Measurements from ENCODE around the gene PRKCB.
"Not testable (repeated sequence)": the region's sequence is repeated elsewhere in the genome, so short reads cannot be mapped to it uniquely, and the experiment has no call there.

The PRKCB gene

GRCh38 chr16:24152048-24152447 lies 316.3 kb downstream of the PRKCB start:
- H3K9me3 Mint-ChIP-seq; H3K4me1 Mint-ChIP-seq (ENCODE audit: low read depth); H3K27ac Mint-ChIP-seq; H3K4me3 Mint-ChIP-seq; intact Hi-C loops (cut with micrococcal nuclease); H3K27me3 Mint-ChIP-seq: not testable (repeated sequence)
- H3K36me3 Mint-ChIP-seq (ENCODE audit: low read depth): peaks cover 29% of the 10 kb centered on the region

DNA sequence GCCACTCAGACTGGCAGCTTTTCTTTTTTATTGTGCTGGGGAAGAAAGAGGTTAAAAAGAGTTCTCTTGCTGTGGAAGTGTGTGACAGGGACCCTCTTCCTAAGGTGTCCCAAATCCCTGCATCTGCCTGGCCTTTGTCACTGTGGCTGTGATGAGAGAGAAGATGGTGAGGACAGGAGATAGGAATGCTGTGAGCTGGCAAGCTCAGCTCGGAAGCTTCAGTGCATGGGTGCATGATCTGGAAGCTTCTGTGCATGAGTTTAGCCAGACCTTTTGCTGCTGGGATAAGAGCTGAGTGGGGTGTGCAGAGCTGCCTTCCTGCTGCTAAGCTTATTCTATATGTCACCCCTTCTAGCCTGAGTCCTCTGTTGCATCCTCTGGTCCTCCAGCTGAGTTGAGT lies 317.0 kb downstream of the PRKCB start:
- H3K4me1 Mint-ChIP-seq (ENCODE audit: low read depth): peaks cover 5% of the 10 kb centered on the region
- H3K4me3 Mint-ChIP-seq: no peak overlapping the region
- no peak overlapping the region for H3K27ac Mint-ChIP-seq
- H3K27me3 Mint-ChIP-seq: no peaks in the 10 kb centered on the region
- peaks cover 36% of the 10 kb centered on the region for H3K36me3 Mint-ChIP-seq (ENCODE audit: low read depth)
- intact Hi-C loops (cut with micrococcal nuclease): no loop called here
- H3K9me3 Mint-ChIP-seq: no peaks in the 10 kb centered on the region

- Mint-ChIP-seq H3K36me3 (ENCODE audit: low read depth) (peaks cover 50% of the 10 kb centered on the region), H3K27ac (no peak overlapping the region), H3K4me1 (ENCODE audit: low read depth) (no peaks in the 10 kb centered on the region), H3K9me3 (no peaks in the 10 kb centered on the region), H3K4me3 (no peak overlapping the region), H3K27me3 (no peaks in the 10 kb centered on the region)
- intact Hi-C loops (cut with micrococcal nuclease): no loop called here
These were observed 321.0 kb downstream of the PRKCB start for GRCh38 chr16:24156777-24157176.

DNA sequence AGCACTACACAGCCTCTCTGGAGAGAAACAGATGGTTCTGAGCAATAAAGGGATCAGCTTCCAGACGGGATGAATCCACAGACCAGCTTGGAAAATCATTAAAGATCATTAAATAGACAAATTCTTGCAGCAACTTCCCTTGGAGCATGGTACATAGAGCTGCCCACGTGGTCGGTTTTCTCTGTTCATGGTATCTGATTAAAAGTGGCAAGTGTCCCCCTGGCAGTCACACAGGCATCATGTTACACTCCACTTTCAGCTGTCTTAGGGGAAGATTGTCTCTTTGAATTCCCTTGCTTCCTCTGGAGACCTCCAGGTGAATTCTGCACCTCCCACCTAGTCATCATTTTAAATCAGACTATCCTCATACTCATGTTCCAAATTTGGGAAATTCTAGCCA lies 328.2 kb downstream of the PRKCB start:
- intact Hi-C loops (cut with micrococcal nuclease): no loop called here
- Mint-ChIP-seq H3K27me3 (no peaks in the 10 kb centered on the region), H3K4me3 (no peak overlapping the region), H3K9me3 (no peaks in the 10 kb centered on the region), H3K27ac (no peak overlapping the region), H3K36me3 (ENCODE audit: low read depth) (peaks cover 26% of the 10 kb centered on the region), H3K4me1 (ENCODE audit: low read depth) (no peaks in the 10 kb centered on the region)

DNA sequence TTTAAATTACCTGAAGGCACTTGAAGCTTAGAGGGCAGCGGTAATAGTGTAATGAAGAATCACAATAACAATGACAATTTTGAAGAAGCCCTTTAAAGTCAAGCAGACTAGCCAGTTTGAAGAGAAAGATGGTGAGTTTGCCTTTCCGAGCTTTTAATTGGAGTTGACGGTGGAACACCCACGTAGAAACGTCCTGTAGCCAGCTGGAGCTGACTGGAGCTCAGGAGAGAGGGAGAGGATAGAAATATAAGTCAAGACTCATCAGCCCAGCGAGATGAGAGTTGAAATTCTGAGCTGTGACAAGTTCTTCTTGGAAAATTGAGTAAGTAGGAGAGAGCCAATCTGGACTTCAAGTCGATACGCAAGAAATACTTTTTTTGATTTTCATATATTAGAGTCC lies 328.6 kb downstream of the PRKCB start:
- H3K4me3 Mint-ChIP-seq: no peak overlapping the region
- intact Hi-C loops (cut with micrococcal nuclease): no loop called here
- peaks cover 31% of the 10 kb centered on the region for H3K36me3 Mint-ChIP-seq (ENCODE audit: low read depth)
- no peaks in the 10 kb centered on the region for H3K27me3 Mint-ChIP-seq
- no peak overlapping the region for H3K27ac Mint-ChIP-seq
- H3K4me1 Mint-ChIP-seq (ENCODE audit: low read depth): no peaks in the 10 kb centered on the region
- no peaks in the 10 kb centered on the region for H3K9me3 Mint-ChIP-seq

DNA sequence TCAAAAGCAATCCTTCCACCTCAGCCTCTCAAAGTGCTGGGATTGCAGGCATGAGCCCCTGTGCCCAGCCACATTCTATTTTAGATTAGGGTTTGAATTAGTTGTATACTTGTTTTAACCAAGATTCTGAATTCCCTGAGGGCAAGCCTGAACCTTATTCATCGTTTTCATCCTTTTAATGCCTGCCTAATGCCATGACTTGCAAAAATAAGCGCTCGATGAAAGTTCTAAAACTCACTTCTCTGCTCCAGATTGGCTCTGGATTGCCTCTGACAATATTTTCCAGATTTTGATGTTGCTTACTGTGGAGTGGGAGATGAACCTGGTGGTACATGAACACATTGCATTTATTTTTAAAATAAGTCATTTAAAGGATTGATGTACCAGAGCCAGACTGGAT lies 329.5 kb downstream of the PRKCB start:
- Mint-ChIP-seq H3K27me3 (no peaks in the 10 kb centered on the region), H3K4me1 (ENCODE audit: low read depth) (no peaks in the 10 kb centered on the region), H3K9me3 (no peaks in the 10 kb centered on the region), H3K36me3 (ENCODE audit: low read depth) (peaks cover 28% of the 10 kb centered on the region), H3K4me3 (no peak overlapping the region), H3K27ac (no peak overlapping the region)
- intact Hi-C loops (cut with micrococcal nuclease): no loop called here

DNA sequence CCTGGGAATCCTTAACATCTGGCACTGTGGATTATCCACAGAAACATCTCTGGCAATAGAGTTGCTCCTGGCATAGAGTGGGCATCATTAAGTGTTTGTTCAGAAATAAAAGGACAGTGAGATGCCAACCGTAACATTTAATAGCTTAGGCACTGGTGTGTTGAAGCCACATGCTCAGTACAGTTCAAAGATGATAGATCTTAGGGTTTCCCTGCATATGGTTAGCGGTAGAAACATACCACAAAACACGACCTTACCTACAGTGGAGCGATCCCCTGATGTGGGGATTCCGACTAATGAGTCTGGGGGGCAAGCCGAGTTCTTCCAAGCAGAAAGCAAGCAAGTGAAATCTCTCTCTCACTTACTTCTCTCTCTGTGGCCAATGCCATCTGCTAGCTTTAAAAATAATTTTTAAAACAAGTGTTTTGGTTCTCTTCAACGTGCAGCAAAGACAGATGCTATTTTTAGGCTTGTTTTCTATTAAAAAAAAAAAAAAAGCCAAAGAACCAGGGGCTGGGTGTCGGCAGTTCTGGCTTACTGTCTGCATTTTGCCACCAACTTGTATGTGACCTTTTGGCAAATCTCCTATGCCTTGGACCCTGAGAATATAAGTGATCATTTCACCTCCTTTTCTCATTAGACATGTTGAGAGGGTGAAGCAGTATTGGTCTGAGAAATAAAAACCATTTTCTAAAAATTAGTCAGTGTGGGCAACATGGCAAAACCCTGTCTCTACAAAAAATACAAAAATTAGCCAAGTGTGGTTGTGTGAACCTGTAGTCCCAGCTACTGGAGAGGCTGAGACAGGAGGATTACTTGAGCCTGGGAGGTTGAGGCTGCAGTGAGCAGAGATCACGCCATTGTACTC lies 331.1 kb downstream of the PRKCB start:
- Mint-ChIP-seq H3K36me3 (ENCODE audit: low read depth) (peaks cover 25% of the 10 kb centered on the region), H3K27me3 (no peaks in the 10 kb centered on the region), H3K27ac (no peak overlapping the region), H3K4me3 (no peak overlapping the region), H3K9me3 (no peaks in the 10 kb centered on the region), H3K4me1 (ENCODE audit: low read depth) (no peaks in the 10 kb centered on the region)
- intact Hi-C loops (cut with micrococcal nuclease): no loop called here

DNA sequence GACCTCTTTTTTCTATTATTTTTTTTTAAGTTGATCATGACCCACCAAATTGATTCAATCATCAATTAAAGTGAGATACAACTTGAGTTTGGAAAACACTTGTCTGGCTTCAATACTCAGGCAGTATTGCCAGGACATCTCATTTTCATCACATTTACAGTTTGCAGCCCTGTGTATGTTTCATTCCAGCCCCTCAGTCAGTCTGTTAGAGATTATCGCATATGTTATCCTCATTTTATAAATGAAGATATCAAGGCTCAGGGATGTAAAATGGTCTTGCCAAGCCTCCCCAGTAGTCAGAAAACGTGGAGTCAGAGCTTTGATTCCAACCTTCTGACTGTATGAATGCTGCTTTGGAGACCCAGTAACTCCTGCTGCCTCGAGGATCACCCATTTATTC lies 333.1 kb downstream of the PRKCB start:
- no peak overlapping the region for H3K4me3 Mint-ChIP-seq
- peaks cover 43% of the 10 kb centered on the region for H3K36me3 Mint-ChIP-seq (ENCODE audit: low read depth)
- H3K27me3 Mint-ChIP-seq: no peaks in the 10 kb centered on the region
- no peak overlapping the region for H3K27ac Mint-ChIP-seq
- no peaks in the 10 kb centered on the region for H3K9me3 Mint-ChIP-seq
- intact Hi-C loops (cut with micrococcal nuclease): no loop called here
- H3K4me1 Mint-ChIP-seq (ENCODE audit: low read depth): no peaks in the 10 kb centered on the region

- no peak overlapping the region for H3K4me3 Mint-ChIP-seq
- H3K4me1 Mint-ChIP-seq (ENCODE audit: low read depth): no peaks in the 10 kb centered on the region
- H3K9me3 Mint-ChIP-seq: no peaks in the 10 kb centered on the region
- no peaks in the 10 kb centered on the region for H3K27me3 Mint-ChIP-seq
- intact Hi-C loops (cut with micrococcal nuclease): no loop called here
- H3K27ac Mint-ChIP-seq: no peak overlapping the region
- peaks cover 59% of the 10 kb centered on the region for H3K36me3 Mint-ChIP-seq (ENCODE audit: low read depth)
These were observed 334.6 kb downstream of the PRKCB start for GRCh38 chr16:24170407-24170806.

DNA sequence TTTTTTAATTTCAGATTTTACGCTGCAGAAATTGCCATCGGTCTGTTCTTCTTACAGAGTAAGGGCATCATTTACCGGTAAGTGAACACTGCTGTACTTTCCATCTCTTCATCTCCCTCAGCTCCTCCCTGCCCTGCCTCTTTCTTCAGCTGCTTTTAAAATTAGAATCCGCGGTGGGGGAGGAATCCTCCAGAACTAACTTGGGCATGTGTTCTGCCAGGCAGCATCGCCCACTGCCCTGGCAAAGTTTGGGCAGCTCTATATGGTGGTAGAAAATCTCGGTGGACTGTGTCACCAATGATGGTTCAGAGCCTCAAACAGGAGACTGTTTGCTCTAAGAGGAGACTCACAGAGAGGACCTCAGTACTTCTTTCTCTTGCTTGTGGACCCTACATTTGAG lies 338.7 kb downstream of the PRKCB start:
- H3K9me3 Mint-ChIP-seq: no peaks in the 10 kb centered on the region
- H3K4me3 Mint-ChIP-seq: no peak overlapping the region
- H3K4me1 Mint-ChIP-seq (ENCODE audit: low read depth): no peaks in the 10 kb centered on the region
- intact Hi-C loops (cut with micrococcal nuclease): no loop called here
- peaks cover 65% of the 10 kb centered on the region for H3K36me3 Mint-ChIP-seq (ENCODE audit: low read depth)
- no peak overlapping the region for H3K27ac Mint-ChIP-seq
- no peaks in the 10 kb centered on the region for H3K27me3 Mint-ChIP-seq

- intact Hi-C loops (cut with micrococcal nuclease): no loop called here
- Mint-ChIP-seq H3K9me3 (no peaks in the 10 kb centered on the region), H3K27ac (no peak overlapping the region), H3K36me3 (ENCODE audit: low read depth) (peaks cover 63% of the 10 kb centered on the region), H3K4me3 (no peak overlapping the region), H3K4me1 (ENCODE audit: low read depth) (no peaks in the 10 kb centered on the region), H3K27me3 (no peaks in the 10 kb centered on the region)
These were observed 339.2 kb downstream of the PRKCB start for GRCh38 chr16:24174957-24175356.

GRCh38 chr16:24178496-24178895 lies 342.7 kb downstream of the PRKCB start:
- intact Hi-C loops (cut with micrococcal nuclease): no loop called here

GRCh38 chr16:24180451-24180850 lies 344.7 kb downstream of the PRKCB start:
- no peaks in the 10 kb centered on the region for H3K4me1 Mint-ChIP-seq (ENCODE audit: low read depth)
- H3K4me3 Mint-ChIP-seq: no peak overlapping the region
- no peak overlapping the region for H3K27ac Mint-ChIP-seq
- peaks cover 56% of the 10 kb centered on the region for H3K36me3 Mint-ChIP-seq (ENCODE audit: low read depth)
- intact Hi-C loops (cut with micrococcal nuclease): no loop called here
- no peaks in the 10 kb centered on the region for H3K9me3 Mint-ChIP-seq
- no peaks in the 10 kb centered on the region for H3K27me3 Mint-ChIP-seq

More at GRCh38 chr16:24178496-24178895, 342.7 kb downstream of the PRKCB start:
- H3K9me3 Mint-ChIP-seq: no peaks in the 10 kb centered on the region
- H3K4me1 Mint-ChIP-seq (ENCODE audit: low read depth): no peaks in the 10 kb centered on the region
- H3K36me3 Mint-ChIP-seq (ENCODE audit: low read depth): peaks cover 70% of the 10 kb centered on the region
- no peak overlapping the region for H3K27ac Mint-ChIP-seq
- no peak overlapping the region for H3K4me3 Mint-ChIP-seq
- H3K27me3 Mint-ChIP-seq: no peaks in the 10 kb centered on the region

DNA sequence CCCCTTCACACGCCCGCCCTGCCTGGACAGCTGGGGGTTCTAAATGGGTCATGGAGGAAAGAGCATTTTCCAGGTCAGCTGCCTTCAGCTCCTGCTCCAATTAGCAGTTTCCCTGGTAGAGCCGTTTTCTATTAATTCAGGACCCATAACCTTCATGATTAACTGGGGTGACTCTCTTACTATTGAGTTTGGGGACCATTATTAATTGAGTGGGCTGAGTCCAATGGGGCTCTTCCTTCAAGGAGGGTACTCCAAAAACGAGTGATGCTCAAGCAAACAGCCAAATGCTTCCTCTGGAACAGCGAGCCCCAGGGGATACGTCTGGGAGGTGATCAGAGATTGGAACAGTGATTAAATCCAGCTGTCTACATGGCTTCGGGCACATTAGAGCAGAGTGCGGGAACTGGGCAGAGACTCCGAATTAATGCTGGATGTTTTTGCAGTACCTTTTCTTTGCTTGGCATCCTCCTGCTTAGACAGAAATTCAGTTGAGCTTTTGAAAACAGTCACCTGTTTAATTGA lies 352.3 kb downstream of the PRKCB start:
- Mint-ChIP-seq H3K36me3 (ENCODE audit: low read depth) (peaks cover 70% of the 10 kb centered on the region), H3K4me1 (ENCODE audit: low read depth) (no peaks in the 10 kb centered on the region), H3K4me3 (no peak overlapping the region), H3K9me3 (no peaks in the 10 kb centered on the region), H3K27me3 (no peaks in the 10 kb centered on the region), H3K27ac (no peak overlapping the region)
- intact Hi-C loops (cut with micrococcal nuclease): no loop called here
